Activated T-cell treated with anti-CD3 and anti-CD28 coated beads, Interleukin-2, amount 50 U/mL, for 72 hours (primary cell): Measurements from ENCODE around the gene ITSN2. TPM values are rescaled to one million over a fixed set of nuclear protein-coding genes. Genes with fewer than 3 reads are reported as not detected.

Experiments used
- ATAC-seq, 2 donors: fragments of 150-1000 bp; cut with Tn5 transposase; replicated peaks in 1 of 2; 2 replicates each; pipeline ENCODE4 v1.10.0; 2021; ENCODE audit warnings: moderate library complexity in 2 of 2, mild to moderate bottlenecking in 1 of 2
- DNase-seq, 2 donors: peaks; one replicate each; pipeline ENCODE4 v3.0.0; 2021 to 2022; ENCODE audit warnings: mixed read lengths in 1 of 2
- H3K27ac Mint-ChIP-seq: one replicate; pipeline ENCODE4 v1.8.0; 2022; ENCODE audit warnings: mild to moderate bottlenecking, moderate library complexity, mixed read lengths
- H3K27me3 Mint-ChIP-seq: one replicate; pipeline ENCODE4 v1.8.0; 2022; ENCODE audit warnings: low read depth, mixed read lengths
- H3K36me3 Mint-ChIP-seq, 2 donors: one replicate each; pipeline ENCODE4 v1.8.0; 2022; ENCODE audit warnings: mixed read lengths in 2 of 2, mild to moderate bottlenecking in 1 of 2; ENCODE audit not compliant: insufficient read depth in 2 of 2
- H3K4me1 Mint-ChIP-seq: one replicate; pipeline ENCODE4 v1.8.0; 2022; ENCODE audit warnings: low read depth, mixed read lengths
- H3K4me3 Mint-ChIP-seq, 2 donors: one replicate each; pipeline ENCODE4 v1.8.0; 2022; ENCODE audit warnings: mild to moderate bottlenecking in 2 of 2, mixed read lengths in 2 of 2, moderate library complexity in 2 of 2
- H3K9me3 Mint-ChIP-seq, 2 donors: one replicate each; pipeline ENCODE4 v1.8.0; 2022; ENCODE audit warnings: mixed read lengths in 2 of 2
- total RNA-seq, 2 donors: library from RNA; stranded (reverse); gene quantifications; one replicate each; pipeline ENCODE4 v1.2.3, GENCODE V29; 2022

ITSN2 gene
- total RNA-seq, 2 donors from 2014 or later, result 63.4 to 72.4 TPM

GRCh38 chr2:24304631-24305030 lies 55.7 kb downstream of the ITSN2 start:
- no peak for ATAC-seq
- Mint-ChIP-seq H3K36me3 (peaks cover 6 to 14% of the 10 kb centered on the region in 2 donors), H3K4me1 (no peaks in the 10 kb centered on the region), H3K27ac (no peak overlapping the region), H3K27me3 (no peaks in the 10 kb centered on the region), H3K4me3 (no peak overlapping the region), H3K9me3 (no peaks in the 10 kb centered on the region)
- no peak for DNase-seq

- peaks cover 8 to 18% of the 10 kb centered on the region in 2 donors for H3K36me3 Mint-ChIP-seq
- H3K27ac Mint-ChIP-seq, result no peak overlapping the region
- H3K4me3 Mint-ChIP-seq, result no peak overlapping the region
- DNase-seq (no peak), ATAC-seq (no peak)
- H3K9me3 Mint-ChIP-seq, result no peaks in the 10 kb centered on the region
- no peaks in the 10 kb centered on the region for H3K27me3 Mint-ChIP-seq
- no peaks in the 10 kb centered on the region for H3K4me1 Mint-ChIP-seq
These were observed 56.2 kb downstream of the ITSN2 start for GRCh38 chr2:24304098-24304497.

GRCh38 chr2:24301599-24301998 lies 58.7 kb downstream of the ITSN2 start:
- Mint-ChIP-seq H3K9me3 (no peaks in the 10 kb centered on the region), H3K4me3 (no peak overlapping the region), H3K27ac (no peak overlapping the region), H3K36me3 (peaks cover 11 to 22% of the 10 kb centered on the region in 2 donors), H3K27me3 (no peaks in the 10 kb centered on the region), H3K4me1 (no peaks in the 10 kb centered on the region)
- ATAC-seq, result no peak
- DNase-seq, result no peak

GRCh38 chr2:24297663-24298062 lies 62.7 kb downstream of the ITSN2 start:
- no peak for DNase-seq

GRCh38 chr2:24287171-24287570 lies 73.2 kb downstream of the ITSN2 start:
- peak; percentile 79 to 88 for ATAC-seq
- DNase-seq, result no peak
- peaks cover 3 to 7% of the 10 kb centered on the region in 2 donors for H3K36me3 Mint-ChIP-seq
- H3K27ac Mint-ChIP-seq, result no peak overlapping the region
- H3K4me3 Mint-ChIP-seq, result no peak overlapping the region
- H3K4me1 Mint-ChIP-seq, result peaks cover 14% of the 10 kb centered on the region
- H3K9me3 Mint-ChIP-seq, result no peaks in the 10 kb centered on the region
- H3K27me3 Mint-ChIP-seq, result no peaks in the 10 kb centered on the region

More at GRCh38 chr2:24297663-24298062, 62.7 kb downstream of the ITSN2 start:
- no peak overlapping the region for H3K4me3 Mint-ChIP-seq
- ATAC-seq, result no peak
- H3K36me3 Mint-ChIP-seq, result peaks cover 18 to 30% of the 10 kb centered on the region in 2 donors
- peak overlapping the region; percentile 13 for H3K27ac Mint-ChIP-seq
- H3K9me3 Mint-ChIP-seq, result no peaks in the 10 kb centered on the region
- no peaks in the 10 kb centered on the region for H3K4me1 Mint-ChIP-seq
- H3K27me3 Mint-ChIP-seq, result no peaks in the 10 kb centered on the region

DNA sequence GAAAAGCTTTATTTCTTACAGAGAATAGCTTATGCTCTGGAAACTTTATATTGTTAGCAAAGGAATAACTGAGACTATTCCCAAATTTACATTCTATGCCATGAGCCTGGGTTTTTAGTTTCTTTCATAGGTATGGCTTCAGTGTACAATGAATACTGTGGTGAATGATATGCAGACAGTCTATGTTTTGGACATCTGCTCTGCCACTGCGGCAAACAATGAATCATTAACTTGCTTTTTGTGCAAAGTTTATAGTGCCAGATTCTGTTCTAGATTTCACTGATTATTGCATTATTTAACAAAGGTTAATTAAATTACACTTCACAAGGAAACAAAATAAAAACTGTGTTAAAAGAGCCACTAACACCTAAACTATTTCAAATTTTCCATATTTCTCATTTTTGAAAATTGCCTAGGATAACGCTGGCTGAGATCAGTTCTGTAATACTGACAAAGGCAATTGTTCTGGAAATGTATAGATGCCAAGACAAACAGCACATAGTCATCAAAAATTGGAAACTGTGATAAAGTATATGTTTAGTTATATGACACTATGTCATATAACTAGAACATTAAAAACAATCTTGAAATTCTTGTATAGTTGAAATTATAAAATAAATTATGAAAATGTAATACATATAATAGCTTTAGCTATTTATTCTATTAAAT lies 74.7 kb downstream of the ITSN2 start:
- ATAC-seq (no peak), DNase-seq (no peak)
- H3K9me3 Mint-ChIP-seq, result no peaks in the 10 kb centered on the region
- peaks cover 14% of the 10 kb centered on the region for H3K4me1 Mint-ChIP-seq
- no peak overlapping the region for H3K27ac Mint-ChIP-seq
- H3K4me3 Mint-ChIP-seq, result no peak overlapping the region
- H3K36me3 Mint-ChIP-seq, result peaks cover 2 to 6% of the 10 kb centered on the region in 2 donors
- no peaks in the 10 kb centered on the region for H3K27me3 Mint-ChIP-seq

DNA sequence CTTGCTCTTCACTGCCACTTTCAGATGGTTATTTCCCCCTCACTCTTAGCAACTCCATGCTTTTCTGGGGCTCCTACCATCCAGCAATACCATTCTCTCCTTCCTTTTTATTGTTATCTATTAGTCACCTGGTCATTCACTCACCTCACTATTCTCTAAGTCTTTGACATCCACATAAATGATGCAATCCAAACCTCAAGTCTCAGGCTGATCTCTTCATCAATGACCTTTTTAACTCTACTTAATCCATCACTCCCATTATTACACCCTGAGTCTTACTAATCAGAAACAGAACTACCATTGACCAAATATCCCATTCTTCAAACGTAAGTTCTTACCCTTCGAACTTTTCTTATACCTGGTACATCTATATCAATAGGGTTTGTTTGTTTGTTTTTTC lies 79.7 kb downstream of the ITSN2 start:
- Mint-ChIP-seq H3K27ac (no peak overlapping the region), H3K27me3 (no peaks in the 10 kb centered on the region), H3K36me3 (peaks cover 1% of the 10 kb centered on the region in 2 donors), H3K4me3 (no peak overlapping the region), H3K9me3 (no peaks in the 10 kb centered on the region), H3K4me1 (no peaks in the 10 kb centered on the region)
- no peak for ATAC-seq
- no peak for DNase-seq

DNA sequence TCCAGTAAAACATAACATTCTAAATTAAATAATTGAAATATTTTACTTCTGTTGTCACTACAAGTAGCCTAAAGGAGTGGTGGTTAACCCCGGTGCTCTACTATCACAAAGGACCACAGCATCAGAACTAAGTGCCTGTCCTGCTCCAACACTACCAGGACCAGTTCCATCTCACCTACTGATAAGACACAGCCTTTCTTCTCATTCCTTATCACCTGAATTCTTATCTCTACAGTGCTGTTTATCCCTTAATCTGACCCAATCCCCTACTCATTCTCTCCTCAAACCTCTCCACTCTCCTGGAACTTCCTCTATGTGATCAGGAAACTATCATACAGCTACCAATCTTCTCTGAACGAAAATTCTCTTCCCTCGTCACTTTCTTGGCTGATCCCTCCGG lies 80.2 kb downstream of the ITSN2 start:
- Mint-ChIP-seq H3K4me3 (no peak overlapping the region), H3K4me1 (no peaks in the 10 kb centered on the region), H3K36me3 (peaks cover 1% of the 10 kb centered on the region in 2 donors), H3K27me3 (no peaks in the 10 kb centered on the region), H3K27ac (no peak overlapping the region), H3K9me3 (no peaks in the 10 kb centered on the region)
- DNase-seq (no peak), ATAC-seq (no peak)

DNA sequence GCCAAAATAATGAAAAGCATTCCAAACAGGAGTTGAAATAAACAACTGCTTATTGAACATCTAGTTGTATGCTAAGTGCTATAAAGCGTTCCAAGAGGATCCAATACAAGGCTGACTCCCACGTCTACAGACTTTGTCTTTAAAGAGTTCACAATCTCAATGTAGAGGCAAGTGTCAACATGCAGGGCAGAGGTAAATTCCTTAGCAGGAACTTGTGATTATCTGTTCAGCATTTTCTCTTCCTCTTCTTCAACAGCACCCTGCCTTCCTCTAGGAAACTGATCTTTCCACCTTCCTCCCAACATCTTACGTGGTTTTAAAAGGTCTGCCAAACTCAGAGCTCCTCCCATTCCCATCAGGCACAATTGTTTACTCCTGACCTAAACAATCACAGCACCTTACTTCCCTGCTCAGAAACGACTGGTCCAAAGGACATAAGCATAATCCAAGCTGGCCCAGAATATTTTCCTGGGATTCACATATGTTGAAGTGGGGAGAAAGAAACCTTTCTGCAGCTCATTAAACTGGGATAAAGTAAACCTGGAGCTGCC lies 83.9 kb downstream of the ITSN2 start:
- Mint-ChIP-seq H3K27me3 (no peaks in the 10 kb centered on the region), H3K36me3 (peaks cover 0 to 7% of the 10 kb centered on the region in 2 donors), H3K4me1 (no peaks in the 10 kb centered on the region), H3K27ac (no peak overlapping the region), H3K9me3 (no peaks in the 10 kb centered on the region), H3K4me3 (no peak overlapping the region)
- ATAC-seq (no peak), DNase-seq (no peak)

DNA sequence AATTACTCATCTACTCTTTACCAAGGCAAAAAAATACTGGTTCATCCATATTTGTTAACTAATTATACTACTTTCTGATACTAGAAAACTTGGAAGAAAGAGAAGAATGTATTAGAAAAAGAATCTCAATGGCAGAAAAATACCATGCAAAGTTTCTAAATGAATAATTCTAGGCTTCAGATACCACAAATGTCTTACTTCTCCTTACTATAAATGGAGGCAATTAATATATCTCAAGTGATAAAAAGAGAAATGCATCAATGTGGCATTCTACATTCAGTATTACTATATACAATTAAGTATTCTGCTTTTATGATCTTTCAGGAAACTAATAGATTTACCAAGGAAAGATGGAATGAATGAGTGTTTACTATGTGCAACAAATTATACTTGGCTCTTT lies 85.5 kb downstream of the ITSN2 start:
- Mint-ChIP-seq H3K4me1 (no peaks in the 10 kb centered on the region), H3K9me3 (no peaks in the 10 kb centered on the region), H3K36me3 (peaks cover 2 to 10% of the 10 kb centered on the region in 2 donors), H3K4me3 (no peak overlapping the region), H3K27me3 (no peaks in the 10 kb centered on the region), H3K27ac (no peak overlapping the region)
- ATAC-seq, result no peak
- no peak for DNase-seq

DNA sequence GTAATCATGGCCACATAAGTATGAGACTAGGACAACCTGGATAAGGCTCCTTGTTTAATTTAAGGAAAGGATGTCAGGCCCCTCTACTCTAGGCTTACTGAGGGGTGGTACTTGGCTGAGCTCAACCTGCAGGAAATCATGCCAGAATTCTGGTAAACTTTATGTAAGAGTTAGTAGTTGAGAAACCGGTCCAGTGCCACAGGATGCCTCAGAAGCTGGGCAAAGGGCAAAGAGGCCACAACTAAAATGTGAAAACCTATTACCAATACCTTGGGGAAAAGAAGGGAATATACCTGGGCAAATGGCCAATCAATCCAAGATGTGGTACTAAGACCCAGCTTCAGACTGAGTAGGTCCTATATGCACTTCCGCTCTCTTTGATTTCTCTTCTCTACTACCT lies 86.7 kb downstream of the ITSN2 start:
- peaks cover 4 to 15% of the 10 kb centered on the region in 2 donors for H3K36me3 Mint-ChIP-seq
- no peak overlapping the region for H3K4me3 Mint-ChIP-seq

GRCh38 chr2:24272907-24273306 lies 87.4 kb downstream of the ITSN2 start:
- no peak overlapping the region for H3K4me3 Mint-ChIP-seq
- H3K9me3 Mint-ChIP-seq, result no peaks in the 10 kb centered on the region
- DNase-seq, result no peak

More for the DNA sequence above, 86.7 kb downstream of the ITSN2 start:
- Mint-ChIP-seq H3K27me3 (no peaks in the 10 kb centered on the region), H3K9me3 (no peaks in the 10 kb centered on the region), H3K4me1 (no peaks in the 10 kb centered on the region), H3K27ac (no peak overlapping the region)
- DNase-seq (no peak), ATAC-seq (no peak)

GRCh38 chr2:24272161-24272802 lies 88.1 kb downstream of the ITSN2 start:
- Mint-ChIP-seq H3K4me3 (no peak overlapping the region), H3K27ac (peak overlapping the region; percentile 13), H3K9me3 (no peaks in the 10 kb centered on the region), H3K36me3 (peaks cover 4 to 14% of the 10 kb centered on the region in 2 donors), H3K4me1 (no peaks in the 10 kb centered on the region), H3K27me3 (no peaks in the 10 kb centered on the region)
- no peak for DNase-seq
- no peak for ATAC-seq

More at GRCh38 chr2:24272907-24273306, 87.4 kb downstream of the ITSN2 start:
- peak overlapping the region; percentile 10 for H3K27ac Mint-ChIP-seq
- ATAC-seq, result no peak
- peaks cover 4 to 14% of the 10 kb centered on the region in 2 donors for H3K36me3 Mint-ChIP-seq
- no peaks in the 10 kb centered on the region for H3K4me1 Mint-ChIP-seq
- H3K27me3 Mint-ChIP-seq, result no peaks in the 10 kb centered on the region
